ENCODE measurements around the gene CTBS. TPM values are rescaled to one million over a fixed set of nuclear protein-coding genes. Genes with fewer than 3 reads are reported as not detected.

Gene CTBS
- total and polyA plus RNA-seq, 2 of the 4 experiments (the other 2 are of a cell fraction), result 5.9 to 12.4 TPM

DNA sequence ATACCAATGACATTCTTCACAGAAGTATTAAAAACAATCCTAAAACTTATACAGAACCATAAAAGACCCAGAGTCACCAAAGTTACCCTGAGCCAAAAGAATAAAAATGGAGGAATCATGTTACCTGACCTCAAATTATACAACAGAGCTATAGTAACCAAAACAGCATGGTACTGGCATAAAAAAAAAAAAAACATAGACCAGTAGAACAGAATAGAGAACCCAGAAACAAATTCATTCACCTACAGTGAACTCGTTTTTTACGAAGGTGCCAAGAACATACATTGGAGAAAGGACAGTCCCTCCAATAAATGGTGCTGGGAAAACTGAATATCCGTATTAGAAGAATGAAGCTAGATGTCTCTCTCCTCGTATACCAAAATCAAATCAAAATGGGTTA lies 65.2 kb downstream of the CTBS start:
- dilution Hi-C loops (cut with HindIII; ENCODE audit: low sequenced_read_pairs, unreplicated experiment), result no loop called here
- ATAC-seq (ENCODE audit: low read depth) (no peak), DNase-seq (no peak)
- Histone ChIP-seq H3K79me1 (ENCODE audit: low read depth in 1 of 2, low read length in 2 of 2) (peaks cover 5 to 15% of the 10 kb centered on the region in 2 experiments; a peak in 3 of 4 replicates), H4K20me1 (ENCODE audit: insufficient read depth, low read length) (peaks cover 15% of the 10 kb centered on the region), H3K56ac (ENCODE audit: extremely low read depth, insufficient read depth, low read length) (no peak overlapping the region), H2BK15ac (ENCODE audit: low read depth, low read length) (no peak overlapping the region), H3K9ac (ENCODE audit: low read depth, low read length) (no peak overlapping the region), H2AFZ (replicated peaks; ENCODE audit: low read length, poor library complexity) (no peak overlapping the region), H3K27ac (ENCODE audit: insufficient read depth, low read length) (no peak overlapping the region), H2AK5ac (ENCODE audit: low read depth, low read length) (no peak overlapping the region), H4K91ac (ENCODE audit: insufficient read depth, low read depth, low read length) (no peak overlapping the region), H2BK5ac (ENCODE audit: low read depth, low read length, poor library complexity, severe bottlenecking) (no peak overlapping the region), H3K27me3 (ENCODE audit: control insufficient read depth, insufficient read depth, low read length) (no peaks in the 10 kb centered on the region), H3K4me3 (ENCODE audit: insufficient read depth, low read depth, low read length) (no peak overlapping the region), H2BK120ac (ENCODE audit: low read depth, low read length) (no peak overlapping the region), H3K4me2 (ENCODE audit: low read depth, low read length) (no peak overlapping the region), H3K9me3 (ENCODE audit: control insufficient read depth, insufficient read depth, low read length) (no peaks in the 10 kb centered on the region), H3K9me1 (ENCODE audit: insufficient read depth, low read length) (no peaks in the 10 kb centered on the region; the same call in 1 of the 2 replicates), H3K14ac (replicated peaks; ENCODE audit: low read depth, low read length) (no peak overlapping the region), H4K5ac (ENCODE audit: low read depth, low read length) (no peak overlapping the region), H3K4me1 (ENCODE audit: control insufficient read depth, insufficient read depth, low read length) (peaks cover 2% of the 10 kb centered on the region; the same call in 1 of the 2 replicates), H3K18ac (ENCODE audit: low read depth, low read length) (no peak overlapping the region), H2BK20ac (ENCODE audit: low read depth, low read length) (no peak overlapping the region), H4K8ac (ENCODE audit: low read depth in 2 of 2, low read length in 2 of 2) (no peak overlapping the region), H3K36me3 (ENCODE audit: control insufficient read depth, insufficient read depth, low read length) (no peaks in the 10 kb centered on the region), H3K4ac (ENCODE audit: low read depth, low read length) (no peak overlapping the region), H3K23ac (ENCODE audit: low read depth, low read length) (no peak overlapping the region), H2AK9ac (replicated peaks; ENCODE audit: low read depth, low read length, poor library complexity) (no peak overlapping the region)
- ChIA-PET POLR2A (ENCODE audit: unreplicated experiment) (no interaction called here), CTCF (no interaction called here)
- no CpG with 5 or more reads among the region's 4 CpGs for WGBS, 2 experiments (ENCODE audit: extremely low coverage in 2 of 2, insufficient read length in 1 of 2)
- BruUV-seq (replicated peaks), result no TSS peak
- TF ChIP-seq, protein P1, sequence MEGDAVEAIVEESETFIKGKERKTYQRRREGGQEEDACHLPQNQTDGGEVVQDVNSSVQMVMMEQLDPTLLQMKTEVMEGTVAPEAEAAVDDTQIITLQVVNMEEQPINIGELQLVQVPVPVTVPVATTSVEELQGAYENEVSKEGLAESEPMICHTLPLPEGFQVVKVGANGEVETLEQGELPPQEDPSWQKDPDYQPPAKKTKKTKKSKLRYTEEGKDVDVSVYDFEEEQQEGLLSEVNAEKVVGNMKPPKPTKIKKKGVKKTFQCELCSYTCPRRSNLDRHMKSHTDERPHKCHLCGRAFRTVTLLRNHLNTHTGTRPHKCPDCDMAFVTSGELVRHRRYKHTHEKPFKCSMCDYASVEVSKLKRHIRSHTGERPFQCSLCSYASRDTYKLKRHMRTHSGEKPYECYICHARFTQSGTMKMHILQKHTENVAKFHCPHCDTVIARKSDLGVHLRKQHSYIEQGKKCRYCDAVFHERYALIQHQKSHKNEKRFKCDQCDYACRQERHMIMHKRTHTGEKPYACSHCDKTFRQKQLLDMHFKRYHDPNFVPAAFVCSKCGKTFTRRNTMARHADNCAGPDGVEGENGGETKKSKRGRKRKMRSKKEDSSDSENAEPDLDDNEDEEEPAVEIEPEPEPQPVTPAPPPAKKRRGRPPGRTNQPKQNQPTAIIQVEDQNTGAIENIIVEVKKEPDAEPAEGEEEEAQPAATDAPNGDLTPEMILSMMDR (conservative IDR thresholded peaks at IDR 0.05; ENCODE audit: low read depth, low read length), result no peak
- in situ Hi-C loops (cut with MboI; ENCODE audit: low sequenced_read_pairs), result no loop called here
- intact Hi-C loops (cut with micrococcal nuclease), result loop anchor here (5.0 kb wide), 1 partner anchor 367 kb away; the partner anchor contains the start of gene PRKACB
